ENCODE measurements around the gene NUTM2F. TPM values are rescaled to one million over a fixed set of nuclear protein-coding genes. Genes with fewer than 3 reads are reported as not detected.

The NUTM2F gene
- total and polyA plus RNA-seq, 9 of the 15 experiments (the other 6 are each of a cell fraction or from before 2014, with no cell fraction given), result 0.04 TPM; not detected in 8

DNA sequence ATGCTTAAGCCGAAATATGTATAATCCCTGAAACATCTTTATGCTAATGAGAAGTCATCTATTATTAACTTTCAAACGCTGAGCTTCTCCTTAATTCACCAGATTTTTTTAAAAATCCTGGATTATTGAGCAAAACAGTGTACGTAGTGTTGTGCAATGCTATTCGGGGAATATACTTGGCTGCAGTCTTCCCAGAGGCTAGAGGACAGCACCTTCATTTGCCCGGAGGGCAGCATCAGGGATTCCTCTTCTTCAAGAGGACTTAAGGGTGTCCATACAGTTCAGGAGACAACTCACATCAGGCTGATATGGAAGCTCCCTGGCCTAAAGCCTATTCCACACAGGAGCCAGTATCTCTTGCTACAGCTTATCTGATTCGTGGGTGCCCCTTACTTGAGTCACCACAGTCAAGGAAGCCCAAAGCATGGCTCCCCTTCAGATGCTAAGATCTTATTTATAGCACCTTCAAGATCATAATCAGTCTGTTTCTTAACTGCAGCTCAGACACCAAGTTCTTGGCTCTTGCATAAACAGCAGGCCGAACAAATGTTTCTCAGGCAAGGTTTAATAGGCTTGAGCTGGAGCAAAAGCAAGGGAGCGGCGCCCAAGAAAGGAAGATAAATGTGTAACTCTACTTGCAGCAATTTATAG is 29.4 kb downstream of the NUTM2F start:
- Histone ChIP-seq H3K4me1 (replicated peaks in 1 of 2; ENCODE audit: control insufficient read depth in 2 of 2, insufficient read depth in 2 of 2, low read length in 2 of 2) (peaks cover 24 to 47% of the 10 kb centered on the region in 2 experiments), H3K9me3 (replicated peaks; ENCODE audit: control insufficient read depth, insufficient read depth, low read depth, low read length) (no peaks in the 10 kb centered on the region), H3K4me2 (ENCODE audit: insufficient read depth, low read length) (peak overlapping the region; percentile 2; the same call in 1 of the 2 replicates), H3K9me1 (ENCODE audit: control insufficient read depth, insufficient read depth, low read length) (peaks cover 5% of the 10 kb centered on the region), H3K4me3 (no peak overlapping the region), H3K27me3 (ENCODE audit: control insufficient read depth in 2 of 2, insufficient read depth in 2 of 2, low read length in 2 of 2) (no peaks in the 10 kb centered on the region), H2AFZ (ENCODE audit: low read depth, low read length) (no peak overlapping the region), H4K20me1 (replicated peaks; ENCODE audit: control insufficient read depth, insufficient read depth, low read length) (no peaks in the 10 kb centered on the region), H3K9ac (ENCODE audit: insufficient read depth in 1 of 2, low read depth in 2 of 2, low read length in 2 of 2) (no peak overlapping the region), H3K79me2 (ENCODE audit: control insufficient read depth, insufficient read depth, low read length) (no peaks in the 10 kb centered on the region), H3K36me3 (ENCODE audit: control insufficient read depth, insufficient read depth, low read length) (peaks cover 4% of the 10 kb centered on the region; the same call in 2 of the 3 replicates), H3K27ac (ENCODE audit: extremely low read depth, low read depth, low read length) (peak overlapping the region; percentile 9; the same call in 1 of the 3 replicates)
- ATAC-seq (no peak), DNase-seq (ENCODE audit: extremely low read depth in 1 of 4, low spot score in 3 of 4) (peak in 1 of 4 experiments; percentile 47), FAIRE-seq (peak; percentile 32)
- in situ Hi-C loops (cut with MboI) (no loop called here), intact Hi-C loops (cut with micrococcal nuclease) (no loop called here)
- POLR2A ChIA-PET, result interaction anchor here (1.4 kb wide), 1 partner anchor 10 kb away, joined by 4 read pairs; no protein-coding TSS in a partner anchor
- 37% methylated on average over 9 of the region's 9 CpGs for WGBS (ENCODE audit: insufficient coverage, low coverage, missing lambda C conversion rate)
- CTCF ChIA-PET (ENCODE audit: low intra/inter-chr PET ratio), result no interaction called here
- BruUV-seq (replicated peaks), result no TSS peak
- no peak for TF ChIP-seq RAD21 (CRISPR knock-in tag; conservative IDR thresholded peaks at IDR 0.05 in 1 of 2, IDR thresholded peaks at IDR 0.05 in 1 of 2)
- TF ChIP-seq MEF2D (tag; conservative IDR thresholded peaks at IDR 0.05; ENCODE audit: low read depth), result peak; percentile 70; the same call in 1 of the 2 replicates
- peak; percentile 64; the same call in 1 of the 2 replicates for TF ChIP-seq CEBPB (tag; IDR thresholded peaks at IDR 0.05)
- TF ChIP-seq, protein P1, sequence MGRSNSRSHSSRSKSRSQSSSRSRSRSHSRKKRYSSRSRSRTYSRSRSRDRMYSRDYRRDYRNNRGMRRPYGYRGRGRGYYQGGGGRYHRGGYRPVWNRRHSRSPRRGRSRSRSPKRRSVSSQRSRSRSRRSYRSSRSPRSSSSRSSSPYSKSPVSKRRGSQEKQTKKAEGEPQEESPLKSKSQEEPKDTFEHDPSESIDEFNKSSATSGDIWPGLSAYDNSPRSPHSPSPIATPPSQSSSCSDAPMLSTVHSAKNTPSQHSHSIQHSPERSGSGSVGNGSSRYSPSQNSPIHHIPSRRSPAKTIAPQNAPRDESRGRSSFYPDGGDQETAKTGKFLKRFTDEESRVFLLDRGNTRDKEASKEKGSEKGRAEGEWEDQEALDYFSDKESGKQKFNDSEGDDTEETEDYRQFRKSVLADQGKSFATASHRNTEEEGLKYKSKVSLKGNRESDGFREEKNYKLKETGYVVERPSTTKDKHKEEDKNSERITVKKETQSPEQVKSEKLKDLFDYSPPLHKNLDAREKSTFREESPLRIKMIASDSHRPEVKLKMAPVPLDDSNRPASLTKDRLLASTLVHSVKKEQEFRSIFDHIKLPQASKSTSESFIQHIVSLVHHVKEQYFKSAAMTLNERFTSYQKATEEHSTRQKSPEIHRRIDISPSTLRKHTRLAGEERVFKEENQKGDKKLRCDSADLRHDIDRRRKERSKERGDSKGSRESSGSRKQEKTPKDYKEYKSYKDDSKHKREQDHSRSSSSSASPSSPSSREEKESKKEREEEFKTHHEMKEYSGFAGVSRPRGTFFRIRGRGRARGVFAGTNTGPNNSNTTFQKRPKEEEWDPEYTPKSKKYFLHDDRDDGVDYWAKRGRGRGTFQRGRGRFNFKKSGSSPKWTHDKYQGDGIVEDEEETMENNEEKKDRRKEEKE (IDR thresholded peaks at IDR 0.05; ENCODE audit: borderline replicate concordance in 1 of 2, control insufficient read depth in 1 of 2, low read depth in 2 of 2, low read length in 1 of 2), result no peak
- TF ChIP-seq HNRNPLL (IDR thresholded peaks at IDR 0.05; ENCODE audit: low read depth, low read length, poor library complexity, severe bottlenecking), result no peak
- TF ChIP-seq FOXA3 (CRISPR knock-in tag; conservative IDR thresholded peaks at IDR 0.05 in 1 of 2, IDR thresholded peaks at IDR 0.05 in 1 of 2), result no peak
- TF ChIP-seq POLR2B (IDR thresholded peaks at IDR 0.05; ENCODE audit: low read depth, partially characterized antibody), result no peak
- TF ChIP-seq, protein P2, sequence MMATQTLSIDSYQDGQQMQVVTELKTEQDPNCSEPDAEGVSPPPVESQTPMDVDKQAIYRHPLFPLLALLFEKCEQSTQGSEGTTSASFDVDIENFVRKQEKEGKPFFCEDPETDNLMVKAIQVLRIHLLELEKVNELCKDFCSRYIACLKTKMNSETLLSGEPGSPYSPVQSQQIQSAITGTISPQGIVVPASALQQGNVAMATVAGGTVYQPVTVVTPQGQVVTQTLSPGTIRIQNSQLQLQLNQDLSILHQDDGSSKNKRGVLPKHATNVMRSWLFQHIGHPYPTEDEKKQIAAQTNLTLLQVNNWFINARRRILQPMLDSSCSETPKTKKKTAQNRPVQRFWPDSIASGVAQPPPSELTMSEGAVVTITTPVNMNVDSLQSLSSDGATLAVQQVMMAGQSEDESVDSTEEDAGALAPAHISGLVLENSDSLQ (IDR thresholded peaks at IDR 0.05), result no peak
- no peak for TF ChIP-seq NELFE (IDR thresholded peaks at IDR 0.05; ENCODE audit: insufficient read depth, insufficient read length)
- no peak for TF ChIP-seq ZNF143 (CRISPR knock-in tag; IDR thresholded peaks at IDR 0.05)
- TF ChIP-seq, protein P3, sequence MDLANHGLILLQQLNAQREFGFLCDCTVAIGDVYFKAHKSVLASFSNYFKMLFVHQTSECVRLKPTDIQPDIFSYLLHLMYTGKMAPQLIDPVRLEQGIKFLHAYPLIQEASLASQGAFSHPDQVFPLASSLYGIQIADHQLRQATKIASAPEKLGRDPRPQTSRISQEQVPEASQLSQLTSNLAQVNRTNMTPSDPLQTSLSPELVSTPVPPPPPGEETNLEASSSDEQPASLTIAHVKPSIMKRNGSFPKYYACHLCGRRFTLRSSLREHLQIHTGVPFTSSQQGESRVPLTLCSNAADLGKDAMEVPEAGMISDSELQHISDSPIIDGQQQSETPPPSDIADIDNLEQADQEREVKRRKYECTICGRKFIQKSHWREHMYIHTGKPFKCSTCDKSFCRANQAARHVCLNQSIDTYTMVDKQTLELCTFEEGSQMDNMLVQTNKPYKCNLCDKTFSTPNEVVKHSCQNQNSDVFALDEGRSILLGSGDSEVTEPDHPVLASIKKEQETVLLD (IDR thresholded peaks at IDR 0.05), result no peak
- TF ChIP-seq SRSF3 (IDR thresholded peaks at IDR 0.05; ENCODE audit: insufficient read depth, low read length), result no peak
- TF ChIP-seq, protein P4, sequence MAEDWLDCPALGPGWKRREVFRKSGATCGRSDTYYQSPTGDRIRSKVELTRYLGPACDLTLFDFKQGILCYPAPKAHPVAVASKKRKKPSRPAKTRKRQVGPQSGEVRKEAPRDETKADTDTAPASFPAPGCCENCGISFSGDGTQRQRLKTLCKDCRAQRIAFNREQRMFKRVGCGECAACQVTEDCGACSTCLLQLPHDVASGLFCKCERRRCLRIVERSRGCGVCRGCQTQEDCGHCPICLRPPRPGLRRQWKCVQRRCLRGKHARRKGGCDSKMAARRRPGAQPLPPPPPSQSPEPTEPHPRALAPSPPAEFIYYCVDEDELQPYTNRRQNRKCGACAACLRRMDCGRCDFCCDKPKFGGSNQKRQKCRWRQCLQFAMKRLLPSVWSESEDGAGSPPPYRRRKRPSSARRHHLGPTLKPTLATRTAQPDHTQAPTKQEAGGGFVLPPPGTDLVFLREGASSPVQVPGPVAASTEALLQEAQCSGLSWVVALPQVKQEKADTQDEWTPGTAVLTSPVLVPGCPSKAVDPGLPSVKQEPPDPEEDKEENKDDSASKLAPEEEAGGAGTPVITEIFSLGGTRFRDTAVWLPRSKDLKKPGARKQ (CRISPR knock-in tag; IDR thresholded peaks at IDR 0.05), result no peak
